ENCODE results near the gene RPS21.

DNA sequence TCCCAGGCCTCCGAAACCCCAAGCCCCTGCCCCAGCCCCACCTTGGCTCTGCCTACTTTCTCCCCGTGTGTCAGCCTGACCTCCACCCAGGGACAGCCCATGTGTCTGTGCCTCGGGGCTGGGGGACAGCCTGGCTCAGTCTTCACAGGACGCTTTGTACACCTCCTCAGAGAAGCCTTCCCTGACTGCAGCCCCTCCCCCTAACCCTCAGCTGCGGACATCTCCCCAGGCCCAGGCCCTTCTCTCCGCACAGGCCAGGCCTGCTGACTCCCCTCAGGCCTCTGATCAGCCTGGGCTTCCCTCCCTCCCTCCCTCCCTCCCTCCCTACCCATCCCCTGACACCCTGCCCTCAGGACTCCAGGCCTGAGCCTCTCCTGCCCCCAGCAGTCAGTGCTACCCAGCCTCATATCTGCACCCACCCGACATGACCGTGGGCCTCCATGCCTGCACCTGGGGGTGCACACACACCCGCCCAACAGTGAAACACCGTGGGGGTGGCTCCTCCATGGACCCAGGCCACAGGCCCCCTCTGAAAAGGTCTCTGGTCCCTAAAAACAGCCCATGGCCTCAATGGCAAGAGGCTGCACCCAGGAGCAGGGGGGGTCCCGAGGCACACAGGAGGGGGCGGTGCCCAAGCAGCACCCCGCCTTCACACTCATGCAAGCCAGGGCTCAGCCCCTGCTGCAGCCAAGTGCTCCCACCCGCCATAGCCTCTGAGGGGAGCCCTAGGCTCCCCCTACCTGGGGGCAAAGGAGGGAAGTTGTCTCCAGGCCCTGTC, 32.7 kb upstream of the RPS21 start:
- TF ChIP-seq POLR2AphosphoS5 (IDR thresholded peaks at IDR 0.05) (no peak), POLR2A (IDR thresholded peaks at IDR 0.05) (no peak)

All from transverse colon (tissue), 3 donors.